GM19395 (cell line): ENCODE data around the gene CDH22.

Experiments used
- ATAC-seq: cut with Tn5 transposase; IDR thresholded peaks from one replicate; pipeline ENCODE4 v1.9.1; 2021; ENCODE audit warnings: mild to moderate bottlenecking, moderate library complexity; ENCODE audit not compliant: unreplicated experiment

The CDH22 gene

GRCh38 chr20:46217583-46217982 is 90.7 kb downstream of the CDH22 start:
- no peak for ATAC-seq

GRCh38 chr20:46216770-46217464 is 91.4 kb downstream of the CDH22 start:
- ATAC-seq = no peak

- no peak for ATAC-seq
Observed at GRCh38 chr20:46215913-46216707, 92.2 kb downstream of the CDH22 start.

- ATAC-seq = no peak
Observed at GRCh38 chr20:46214824-46215488, 93.3 kb downstream of the CDH22 start.

- no peak for ATAC-seq
Observed at GRCh38 chr20:46213946-46214823, 94.1 kb downstream of the CDH22 start.

GRCh38 chr20:46212876-46213275 is 95.4 kb downstream of the CDH22 start:
- no peak for ATAC-seq

- no peak for ATAC-seq
Observed at GRCh38 chr20:46212252-46212651, 96.0 kb downstream of the CDH22 start.

- ATAC-seq = no peak
Observed at GRCh38 chr20:46211331-46211722, 97.0 kb downstream of the CDH22 start.

GRCh38 chr20:46210672-46211330 is 97.5 kb downstream of the CDH22 start:
- ATAC-seq = no peak

- ATAC-seq = no peak
Observed at GRCh38 chr20:46209930-46210671, 98.2 kb downstream of the CDH22 start.

GRCh38 chr20:46207793-46208192 is 100.5 kb downstream of the CDH22 start:
- no peak for ATAC-seq

- no peak for ATAC-seq
Observed at GRCh38 chr20:46206992-46207549, 101.2 kb downstream of the CDH22 start.

- no peak for ATAC-seq
Observed at GRCh38 chr20:46206025-46206424, 102.3 kb downstream of the CDH22 start.

- no peak for ATAC-seq
Observed at GRCh38 chr20:46205349-46205748, 102.9 kb downstream of the CDH22 start.

- ATAC-seq = no peak
Observed at GRCh38 chr20:46204594-46205186, 103.6 kb downstream of the CDH22 start.

GRCh38 chr20:46203510-46203837 is 104.8 kb downstream of the CDH22 start:
- ATAC-seq = no peak

GRCh38 chr20:46202766-46203509 is 105.4 kb downstream of the CDH22 start:
- no peak for ATAC-seq
